Measurements from ENCODE around the gene GPR146. TPM values are rescaled to one million over a fixed set of nuclear protein-coding genes. Genes with fewer than 3 reads are reported as not detected.
A peak's percentile ranks its signal among the peaks of the same experiment; 100 is the strongest.
"Not testable (repeated sequence)": the region's sequence is repeated elsewhere in the genome, so short reads cannot be mapped to it uniquely, and the experiment has no call there.

Gene GPR146
- total RNA-seq, 1 experiment from 2014 or later: 2.9 TPM

DNA sequence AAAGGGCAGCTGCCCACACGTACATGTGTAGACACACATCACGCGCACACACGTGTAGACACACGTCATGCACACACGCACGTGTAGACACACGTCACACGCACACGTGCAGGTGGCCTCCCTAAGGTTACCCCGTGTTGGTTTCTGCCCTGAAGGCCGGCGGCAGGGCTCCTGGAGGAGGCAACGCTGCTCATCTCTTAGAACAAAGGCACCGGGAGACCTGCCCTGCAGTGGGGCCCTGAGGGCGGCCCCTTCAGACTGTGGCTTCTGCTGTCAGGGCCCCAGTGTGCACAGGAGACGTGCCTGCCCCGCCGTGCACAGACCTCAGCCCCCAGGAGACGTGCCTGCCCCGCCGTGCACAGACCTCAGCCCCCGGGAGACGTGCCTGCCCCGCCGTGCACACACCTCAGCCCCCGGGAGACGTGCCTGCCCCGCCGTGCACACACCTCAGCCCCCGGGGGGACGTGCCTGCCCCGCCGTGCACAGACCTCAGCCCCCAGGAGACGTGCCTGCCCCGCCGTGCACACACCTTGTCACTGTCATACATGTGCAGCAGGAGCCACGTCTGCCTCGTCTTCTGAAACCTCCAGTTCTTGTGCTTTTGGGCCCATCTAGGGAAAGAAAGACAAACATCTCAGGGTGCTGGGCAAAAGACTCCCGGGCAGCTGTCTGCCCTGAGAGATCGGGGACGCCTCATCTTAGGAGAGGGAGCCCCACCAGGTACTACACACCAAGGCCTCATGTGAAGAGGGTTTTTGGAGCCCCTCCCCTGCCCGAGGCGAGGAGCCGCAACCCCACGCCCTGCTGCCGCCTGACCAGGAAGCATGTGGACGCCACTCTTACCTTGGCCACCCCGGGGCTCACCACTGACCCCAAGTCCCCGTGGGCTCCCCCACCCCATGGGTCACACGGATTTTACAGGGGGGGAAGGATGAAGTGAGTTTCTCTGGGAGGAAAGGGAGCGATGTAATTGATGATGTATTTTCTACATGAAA is 44.1 kb upstream of the GPR146 start:
- no peak for DNase-seq (ENCODE audit: low read depth, low spot score)
- ChIA-PET CTCF (no interaction called here), POLR2A (no interaction called here)
- Histone ChIP-seq H3K27ac (ENCODE audit: low read length) (no peak overlapping the region), H3K4me3 (ENCODE audit: low read depth in 2 of 2, low read length in 2 of 2) (no peak overlapping the region), H3K4me1 (ENCODE audit: control insufficient read depth, insufficient read depth, low read length) (peaks cover 9% of the 10 kb centered on the region; the same call in 1 of the 2 replicates), H3K9me3 (ENCODE audit: control insufficient read depth, insufficient read depth, low read depth, low read length) (no peaks in the 10 kb centered on the region), H3K27me3 (ENCODE audit: control insufficient read depth, insufficient read depth, low read length) (no peaks in the 10 kb centered on the region), H3K36me3 (ENCODE audit: control insufficient read depth, insufficient read depth, low read length) (no peaks in the 10 kb centered on the region)
- ATAC-seq: no peak
- BruUV-seq (replicated peaks): no TSS peak
- intact Hi-C loops (cut with micrococcal nuclease; ENCODE audit: unreplicated experiment): no loop called here
- no peak for TF ChIP-seq SIN3A (IDR thresholded peaks at IDR 0.05; ENCODE audit: borderline replicate concordance, insufficient read depth, low read depth, low read length)
- TF ChIP-seq, protein P1, sequence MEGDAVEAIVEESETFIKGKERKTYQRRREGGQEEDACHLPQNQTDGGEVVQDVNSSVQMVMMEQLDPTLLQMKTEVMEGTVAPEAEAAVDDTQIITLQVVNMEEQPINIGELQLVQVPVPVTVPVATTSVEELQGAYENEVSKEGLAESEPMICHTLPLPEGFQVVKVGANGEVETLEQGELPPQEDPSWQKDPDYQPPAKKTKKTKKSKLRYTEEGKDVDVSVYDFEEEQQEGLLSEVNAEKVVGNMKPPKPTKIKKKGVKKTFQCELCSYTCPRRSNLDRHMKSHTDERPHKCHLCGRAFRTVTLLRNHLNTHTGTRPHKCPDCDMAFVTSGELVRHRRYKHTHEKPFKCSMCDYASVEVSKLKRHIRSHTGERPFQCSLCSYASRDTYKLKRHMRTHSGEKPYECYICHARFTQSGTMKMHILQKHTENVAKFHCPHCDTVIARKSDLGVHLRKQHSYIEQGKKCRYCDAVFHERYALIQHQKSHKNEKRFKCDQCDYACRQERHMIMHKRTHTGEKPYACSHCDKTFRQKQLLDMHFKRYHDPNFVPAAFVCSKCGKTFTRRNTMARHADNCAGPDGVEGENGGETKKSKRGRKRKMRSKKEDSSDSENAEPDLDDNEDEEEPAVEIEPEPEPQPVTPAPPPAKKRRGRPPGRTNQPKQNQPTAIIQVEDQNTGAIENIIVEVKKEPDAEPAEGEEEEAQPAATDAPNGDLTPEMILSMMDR (IDR thresholded peaks at IDR 0.05): no peak
- TF ChIP-seq POLR2AphosphoS5 (IDR thresholded peaks at IDR 0.05; ENCODE audit: low read depth, low read length): no peak
- TF ChIP-seq, protein P2, sequence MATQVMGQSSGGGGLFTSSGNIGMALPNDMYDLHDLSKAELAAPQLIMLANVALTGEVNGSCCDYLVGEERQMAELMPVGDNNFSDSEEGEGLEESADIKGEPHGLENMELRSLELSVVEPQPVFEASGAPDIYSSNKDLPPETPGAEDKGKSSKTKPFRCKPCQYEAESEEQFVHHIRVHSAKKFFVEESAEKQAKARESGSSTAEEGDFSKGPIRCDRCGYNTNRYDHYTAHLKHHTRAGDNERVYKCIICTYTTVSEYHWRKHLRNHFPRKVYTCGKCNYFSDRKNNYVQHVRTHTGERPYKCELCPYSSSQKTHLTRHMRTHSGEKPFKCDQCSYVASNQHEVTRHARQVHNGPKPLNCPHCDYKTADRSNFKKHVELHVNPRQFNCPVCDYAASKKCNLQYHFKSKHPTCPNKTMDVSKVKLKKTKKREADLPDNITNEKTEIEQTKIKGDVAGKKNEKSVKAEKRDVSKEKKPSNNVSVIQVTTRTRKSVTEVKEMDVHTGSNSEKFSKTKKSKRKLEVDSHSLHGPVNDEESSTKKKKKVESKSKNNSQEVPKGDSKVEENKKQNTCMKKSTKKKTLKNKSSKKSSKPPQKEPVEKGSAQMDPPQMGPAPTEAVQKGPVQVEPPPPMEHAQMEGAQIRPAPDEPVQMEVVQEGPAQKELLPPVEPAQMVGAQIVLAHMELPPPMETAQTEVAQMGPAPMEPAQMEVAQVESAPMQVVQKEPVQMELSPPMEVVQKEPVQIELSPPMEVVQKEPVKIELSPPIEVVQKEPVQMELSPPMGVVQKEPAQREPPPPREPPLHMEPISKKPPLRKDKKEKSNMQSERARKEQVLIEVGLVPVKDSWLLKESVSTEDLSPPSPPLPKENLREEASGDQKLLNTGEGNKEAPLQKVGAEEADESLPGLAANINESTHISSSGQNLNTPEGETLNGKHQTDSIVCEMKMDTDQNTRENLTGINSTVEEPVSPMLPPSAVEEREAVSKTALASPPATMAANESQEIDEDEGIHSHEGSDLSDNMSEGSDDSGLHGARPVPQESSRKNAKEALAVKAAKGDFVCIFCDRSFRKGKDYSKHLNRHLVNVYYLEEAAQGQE (IDR thresholded peaks at IDR 0.05; ENCODE audit: insufficient read depth in 1 of 2, low read depth in 2 of 2, low read length in 1 of 2): no peak
- no peak for TF ChIP-seq TCF7L2 (IDR thresholded peaks at IDR 0.05; ENCODE audit: low read depth, low read length)
- in situ Hi-C loops (cut with HindIII; ENCODE audit: low pct_unique_long_range_greater_than_20kb, low sequenced_read_pairs): no loop called here

GRCh38 chr7:1001069-1001770 is 43.1 kb upstream of the GPR146 start:
- H3K27ac ChIP-seq (ENCODE audit: low read length); H3K4me3 ChIP-seq (ENCODE audit: low read depth in 2 of 2, low read length in 2 of 2); intact Hi-C loops (cut with micrococcal nuclease; ENCODE audit: unreplicated experiment); H3K27me3 ChIP-seq (ENCODE audit: control insufficient read depth, insufficient read depth, low read length); in situ Hi-C loops (cut with HindIII; ENCODE audit: low pct_unique_long_range_greater_than_20kb, low sequenced_read_pairs); BruUV-seq (replicated peaks); DNase-seq (ENCODE audit: low read depth, low spot score); H3K4me1 ChIP-seq (ENCODE audit: control insufficient read depth, insufficient read depth, low read length); POLR2A ChIA-PET; H3K9me3 ChIP-seq (ENCODE audit: control insufficient read depth, insufficient read depth, low read depth, low read length); CTCF ChIA-PET; H3K36me3 ChIP-seq (ENCODE audit: control insufficient read depth, insufficient read depth, low read length): not testable (repeated sequence)
- peak; percentile 74 for ATAC-seq

- H3K4me1 ChIP-seq (ENCODE audit: control insufficient read depth, insufficient read depth, low read length); H3K27me3 ChIP-seq (ENCODE audit: control insufficient read depth, insufficient read depth, low read length); BruUV-seq (replicated peaks); H3K9me3 ChIP-seq (ENCODE audit: control insufficient read depth, insufficient read depth, low read depth, low read length); intact Hi-C loops (cut with micrococcal nuclease; ENCODE audit: unreplicated experiment); H3K4me3 ChIP-seq (ENCODE audit: low read depth in 2 of 2, low read length in 2 of 2); in situ Hi-C loops (cut with HindIII; ENCODE audit: low pct_unique_long_range_greater_than_20kb, low sequenced_read_pairs); CTCF ChIA-PET; ATAC-seq; H3K36me3 ChIP-seq (ENCODE audit: control insufficient read depth, insufficient read depth, low read length); DNase-seq (ENCODE audit: low read depth, low spot score); H3K27ac ChIP-seq (ENCODE audit: low read length); POLR2A ChIA-PET: not testable (repeated sequence)
Observed at GRCh38 chr7:1002026-1002425, 42.3 kb upstream of the GPR146 start.

GRCh38 chr7:1002445-1002844 is 41.9 kb upstream of the GPR146 start:
- H3K27ac ChIP-seq (ENCODE audit: low read length); BruUV-seq (replicated peaks); CTCF ChIA-PET; H3K9me3 ChIP-seq (ENCODE audit: control insufficient read depth, insufficient read depth, low read depth, low read length); POLR2A ChIA-PET; DNase-seq (ENCODE audit: low read depth, low spot score); H3K4me1 ChIP-seq (ENCODE audit: control insufficient read depth, insufficient read depth, low read length); H3K27me3 ChIP-seq (ENCODE audit: control insufficient read depth, insufficient read depth, low read length); intact Hi-C loops (cut with micrococcal nuclease; ENCODE audit: unreplicated experiment); in situ Hi-C loops (cut with HindIII; ENCODE audit: low pct_unique_long_range_greater_than_20kb, low sequenced_read_pairs); H3K4me3 ChIP-seq (ENCODE audit: low read depth in 2 of 2, low read length in 2 of 2); ATAC-seq; H3K36me3 ChIP-seq (ENCODE audit: control insufficient read depth, insufficient read depth, low read length): not testable (repeated sequence)

All from Panc1 (cell line).